ENCODE measurements around the gene BMX. TPM values are rescaled to one million over a fixed set of nuclear protein-coding genes. Genes with fewer than 3 reads are reported as not detected.

Gene BMX
- total and polyA plus RNA-seq, 2 donors (not counting 1 experiment from before 2014, with no cell fraction given): not detected

DNA sequence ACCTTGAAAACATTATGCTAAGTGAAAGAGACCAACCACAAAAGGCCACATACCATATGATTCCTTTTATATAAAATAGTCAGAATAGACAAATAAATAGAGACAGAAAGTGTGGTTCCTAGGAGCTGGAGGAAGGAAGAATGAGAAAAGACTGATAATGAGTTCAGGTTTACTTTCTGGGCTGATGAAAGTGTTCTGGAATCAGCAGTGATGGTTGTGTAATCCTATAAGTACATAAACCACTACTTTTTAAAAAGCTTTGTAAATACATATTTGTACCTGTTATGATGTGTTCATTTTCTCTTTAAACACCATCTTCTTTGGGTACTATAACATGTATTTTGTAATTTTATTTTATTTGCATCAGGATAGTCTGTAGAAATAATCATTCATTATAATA is 28.1 kb upstream of the BMX start:
- H3K79me2 ChIP-seq (ENCODE audit: control insufficient read depth, insufficient read depth, low read length): no peaks in the 10 kb centered on the region
- ATAC-seq (ENCODE audit: low read depth): no peak

DNA sequence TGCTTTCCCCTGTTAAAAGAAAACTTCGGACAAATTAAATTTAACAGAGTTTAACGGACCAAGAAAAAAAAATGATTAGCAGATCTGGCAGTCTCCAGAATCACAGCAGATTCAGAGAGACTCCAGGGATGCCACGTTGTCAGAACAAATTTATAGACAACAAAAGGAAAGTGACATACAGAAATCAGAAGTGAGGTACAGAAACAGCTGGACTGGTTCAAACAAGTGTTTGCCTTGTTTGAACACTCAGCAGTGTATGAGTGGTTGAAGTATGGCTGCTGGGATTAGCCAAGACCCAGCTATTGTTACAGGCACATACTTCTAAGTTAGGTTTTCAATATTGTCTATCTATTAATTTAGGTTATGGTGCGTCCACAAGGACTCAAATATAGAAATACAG is 26.6 kb upstream of the BMX start:
- POLR2A ChIA-PET: no interaction called here
- WGBS (ENCODE audit: insufficient coverage): 93% methylated on average over 3 of the region's 4 CpGs
- H3K9me3 ChIP-seq (ENCODE audit: control extremely low read depth in 1 of 3, control insufficient read depth in 2 of 3, insufficient read depth in 1 of 3, low read length in 2 of 3): no peaks in the 10 kb centered on the region

More for the DNA sequence above, 28.1 kb upstream of the BMX start:
- no peaks in the 10 kb centered on the region for H3K36me3 ChIP-seq (replicated peaks in 1 of 2; ENCODE audit: control extremely low read depth in 1 of 2, control insufficient read depth in 1 of 2, extremely low read depth in 1 of 2, insufficient read depth in 2 of 2, low read length in 1 of 2)
- H2AFZ ChIP-seq (ENCODE audit: insufficient read depth, low read depth, low read length, poor library complexity, severe bottlenecking): no peak overlapping the region
- no peaks in the 10 kb centered on the region for H4K20me1 ChIP-seq (ENCODE audit: control insufficient read depth, insufficient read depth, low read length, poor library complexity, severe bottlenecking)
- no peak overlapping the region for H3K9ac ChIP-seq (ENCODE audit: low read length)
- H3K4me1 Mint-ChIP-seq: no peaks in the 10 kb centered on the region
- no peaks in the 10 kb centered on the region for H3K4me1 ChIP-seq (ENCODE audit: control insufficient read depth in 2 of 2, insufficient read depth in 2 of 2, low read length in 2 of 2)
- no peak overlapping the region for H3K27ac Mint-ChIP-seq
- CTCF ChIA-PET: no interaction called here
- no peaks in the 10 kb centered on the region for H3K9me3 ChIP-seq (ENCODE audit: control extremely low read depth in 1 of 3, control insufficient read depth in 2 of 3, insufficient read depth in 1 of 3, low read length in 2 of 3)
- H3K9me3 Mint-ChIP-seq (ENCODE audit: insufficient read depth): no peaks in the 10 kb centered on the region
- intact Hi-C loops (cut with micrococcal nuclease): no loop called here
- no peak overlapping the region for H3K4me3 ChIP-seq (ENCODE audit: control extremely low read depth in 1 of 5, extremely low read depth in 1 of 5, insufficient read depth in 1 of 5, low read depth in 2 of 5, low read length in 4 of 5)
- H3K27me3 ChIP-seq (replicated peaks in 1 of 4; ENCODE audit: control extremely low read depth in 1 of 4, control insufficient read depth in 3 of 4, insufficient read depth in 4 of 4, low read length in 3 of 4): no peaks in the 10 kb centered on the region
- TF ChIP-seq, protein P1, sequence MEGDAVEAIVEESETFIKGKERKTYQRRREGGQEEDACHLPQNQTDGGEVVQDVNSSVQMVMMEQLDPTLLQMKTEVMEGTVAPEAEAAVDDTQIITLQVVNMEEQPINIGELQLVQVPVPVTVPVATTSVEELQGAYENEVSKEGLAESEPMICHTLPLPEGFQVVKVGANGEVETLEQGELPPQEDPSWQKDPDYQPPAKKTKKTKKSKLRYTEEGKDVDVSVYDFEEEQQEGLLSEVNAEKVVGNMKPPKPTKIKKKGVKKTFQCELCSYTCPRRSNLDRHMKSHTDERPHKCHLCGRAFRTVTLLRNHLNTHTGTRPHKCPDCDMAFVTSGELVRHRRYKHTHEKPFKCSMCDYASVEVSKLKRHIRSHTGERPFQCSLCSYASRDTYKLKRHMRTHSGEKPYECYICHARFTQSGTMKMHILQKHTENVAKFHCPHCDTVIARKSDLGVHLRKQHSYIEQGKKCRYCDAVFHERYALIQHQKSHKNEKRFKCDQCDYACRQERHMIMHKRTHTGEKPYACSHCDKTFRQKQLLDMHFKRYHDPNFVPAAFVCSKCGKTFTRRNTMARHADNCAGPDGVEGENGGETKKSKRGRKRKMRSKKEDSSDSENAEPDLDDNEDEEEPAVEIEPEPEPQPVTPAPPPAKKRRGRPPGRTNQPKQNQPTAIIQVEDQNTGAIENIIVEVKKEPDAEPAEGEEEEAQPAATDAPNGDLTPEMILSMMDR (IDR thresholded peaks at IDR 0.05): no peak
- TF ChIP-seq EZH2 (IDR thresholded peaks at IDR 0.05; ENCODE audit: borderline replicate concordance, insufficient read depth, low read depth, low read length, poor library complexity, severe bottlenecking): no peak
- H3K4me3 Mint-ChIP-seq: no peak overlapping the region
- DNase-seq: no peak
- H3K27ac ChIP-seq (ENCODE audit: low read length in 2 of 2): no peak overlapping the region
- H3K4me2 ChIP-seq (replicated peaks; ENCODE audit: low read depth, low read length, poor library complexity, severe bottlenecking): no peak overlapping the region
- H3K27me3 Mint-ChIP-seq: peaks cover 3% of the 10 kb centered on the region
- POLR2A ChIA-PET: no interaction called here

More for the DNA sequence above, 26.6 kb upstream of the BMX start:
- DNase-seq (no peak), ATAC-seq (ENCODE audit: low read depth) (no peak)
- H3K36me3 ChIP-seq (replicated peaks in 1 of 2; ENCODE audit: control extremely low read depth in 1 of 2, control insufficient read depth in 1 of 2, extremely low read depth in 1 of 2, insufficient read depth in 2 of 2, low read length in 1 of 2): no peaks in the 10 kb centered on the region
- no peaks in the 10 kb centered on the region for H3K27me3 ChIP-seq (replicated peaks in 1 of 4; ENCODE audit: control extremely low read depth in 1 of 4, control insufficient read depth in 3 of 4, insufficient read depth in 4 of 4, low read length in 3 of 4)
- intact Hi-C loops (cut with micrococcal nuclease): no loop called here
- H3K4me1 Mint-ChIP-seq: no peaks in the 10 kb centered on the region
- H3K27me3 Mint-ChIP-seq: peaks cover 3% of the 10 kb centered on the region
- no peak overlapping the region for H3K4me2 ChIP-seq (replicated peaks; ENCODE audit: low read depth, low read length, poor library complexity, severe bottlenecking)
- no peak for TF ChIP-seq EZH2 (IDR thresholded peaks at IDR 0.05; ENCODE audit: borderline replicate concordance, insufficient read depth, low read depth, low read length, poor library complexity, severe bottlenecking)
- TF ChIP-seq, protein P1 (IDR thresholded peaks at IDR 0.05): no peak
- no peak overlapping the region for H3K4me3 ChIP-seq (ENCODE audit: control extremely low read depth in 1 of 5, extremely low read depth in 1 of 5, insufficient read depth in 1 of 5, low read depth in 2 of 5, low read length in 4 of 5)
- H3K27ac ChIP-seq (ENCODE audit: low read length in 2 of 2): no peak overlapping the region
- H2AFZ ChIP-seq (ENCODE audit: insufficient read depth, low read depth, low read length, poor library complexity, severe bottlenecking): no peak overlapping the region
- H3K9me3 Mint-ChIP-seq (ENCODE audit: insufficient read depth): no peaks in the 10 kb centered on the region
- H3K4me1 ChIP-seq (ENCODE audit: control insufficient read depth in 2 of 2, insufficient read depth in 2 of 2, low read length in 2 of 2): no peaks in the 10 kb centered on the region
- no peak overlapping the region for H3K27ac Mint-ChIP-seq
- H3K9ac ChIP-seq (ENCODE audit: low read length): no peak overlapping the region
- H3K79me2 ChIP-seq (ENCODE audit: control insufficient read depth, insufficient read depth, low read length): no peaks in the 10 kb centered on the region
- H3K4me3 Mint-ChIP-seq: no peak overlapping the region
- no peaks in the 10 kb centered on the region for H4K20me1 ChIP-seq (ENCODE audit: control insufficient read depth, insufficient read depth, low read length, poor library complexity, severe bottlenecking)
- CTCF ChIA-PET: no interaction called here

All from B cell (primary cell).